ENCODE measurements around the gene KIF21B. TPM values are rescaled to one million over a fixed set of nuclear protein-coding genes. Genes with fewer than 3 reads are reported as not detected.
"Not testable (repeated sequence)": the region's sequence is repeated elsewhere in the genome, so short reads cannot be mapped to it uniquely, and the experiment has no call there.

KIF21B gene
- total and polyA plus RNA-seq, 2 experiments from 2014 or later: 0.03 TPM; not detected in 1

DNA sequence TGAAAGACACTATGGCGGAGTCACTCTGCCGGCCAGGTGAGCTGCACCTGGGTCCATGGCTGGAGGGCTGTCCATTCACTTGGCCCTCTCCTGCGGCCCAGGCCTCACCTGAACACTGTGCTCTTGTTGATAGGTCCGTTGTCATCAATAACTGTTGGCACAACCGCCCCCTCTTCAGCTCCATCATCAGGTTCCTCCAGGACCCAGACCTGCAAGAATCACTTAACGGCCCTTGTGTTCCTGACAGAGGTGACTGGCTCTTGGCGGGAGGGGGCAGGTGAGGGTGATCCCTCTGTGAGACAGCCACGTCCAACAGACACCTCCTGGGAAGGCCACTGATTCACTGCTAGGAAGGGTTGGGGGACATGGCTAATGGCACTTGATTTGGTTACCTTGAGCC, 73.9 kb downstream of the KIF21B start:
- no peaks in the 10 kb centered on the region for H3K36me3 ChIP-seq (ENCODE audit: low read depth)
- H3K9me3 ChIP-seq (ENCODE audit: low read depth): no peaks in the 10 kb centered on the region
- peaks cover 19% of the 10 kb centered on the region for H3K27me3 ChIP-seq (replicated peaks; ENCODE audit: insufficient read depth)
- H4K20me1 ChIP-seq (ENCODE audit: insufficient read depth): no peaks in the 10 kb centered on the region
- 66 to 70% methylated on average over 8 of the region's 8 CpGs for WGBS, 2 experiments (ENCODE audit: low coverage in 1 of 2, low lambda C conversion rate in 2 of 2, missing lambda C conversion rate in 2 of 2)
- no peaks in the 10 kb centered on the region for H3K79me2 ChIP-seq (ENCODE audit: insufficient read depth)
- H3K9me2 ChIP-seq (ENCODE audit: insufficient read depth): no peaks in the 10 kb centered on the region
- no peak overlapping the region for H3K4me2 ChIP-seq (ENCODE audit: unreplicated experiment)
- in situ Hi-C loops (cut with MboI): no loop called here
- H2AFZ ChIP-seq: no peak overlapping the region
- no peak overlapping the region for H3K4me3 ChIP-seq
- H3K27ac ChIP-seq: no peak overlapping the region
- TF ChIP-seq EZH2phosphoT487 (IDR thresholded peaks at IDR 0.05; ENCODE audit: insufficient read depth, low read depth): no peak
- no peak for TF ChIP-seq EZH2 (IDR thresholded peaks at IDR 0.05; ENCODE audit: insufficient read depth, poor library complexity, severe bottlenecking)
- H3K4me1 ChIP-seq (ENCODE audit: insufficient read depth): no peaks in the 10 kb centered on the region
- peaks cover 5% of the 10 kb centered on the region; the same call in 1 of the 2 replicates for H3F3A ChIP-seq (ENCODE audit: insufficient read depth)
- DNase-seq: no peak
- H3K9ac ChIP-seq: no peak overlapping the region

DNA sequence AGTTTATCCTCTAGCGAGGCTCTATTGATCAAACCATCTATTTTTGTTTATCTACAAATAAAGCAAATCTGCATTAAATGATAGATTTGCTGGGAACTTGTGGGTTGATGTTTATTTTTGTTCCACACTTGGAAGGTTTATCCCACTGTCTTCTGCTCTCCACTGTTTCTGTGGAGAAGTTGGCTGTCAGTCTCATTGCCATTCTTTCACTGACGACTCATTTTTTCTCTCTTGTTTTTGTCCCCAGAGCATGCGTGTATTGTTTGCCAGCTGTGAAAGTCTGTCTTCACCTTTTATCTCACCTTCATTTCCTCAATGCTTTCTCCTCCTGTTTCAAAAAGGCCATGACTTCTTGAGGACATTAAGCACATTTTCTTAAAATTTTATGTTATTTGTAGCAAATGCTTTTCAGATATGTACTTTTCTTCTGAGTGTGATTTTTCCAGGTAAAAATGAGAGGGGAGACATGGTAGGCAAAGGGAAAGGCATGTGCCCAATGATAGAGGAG, 76.4 kb downstream of the KIF21B start:
- no peaks in the 10 kb centered on the region for H3K4me1 ChIP-seq (ENCODE audit: insufficient read depth)
- H3K9me3 ChIP-seq (ENCODE audit: low read depth): no peaks in the 10 kb centered on the region
- H2AFZ ChIP-seq: no peak overlapping the region
- WGBS, 2 experiments (ENCODE audit: low coverage in 1 of 2, low lambda C conversion rate in 2 of 2, missing lambda C conversion rate in 2 of 2): 68 to 73% methylated on average over 3 of the region's 3 CpGs
- no peak for DNase-seq
- H3K4me2 ChIP-seq (ENCODE audit: unreplicated experiment): no peak overlapping the region
- in situ Hi-C loops (cut with MboI): no loop called here
- no peak overlapping the region for H3K9ac ChIP-seq
- TF ChIP-seq EZH2 (IDR thresholded peaks at IDR 0.05; ENCODE audit: insufficient read depth, poor library complexity, severe bottlenecking) (no peak), EZH2phosphoT487 (IDR thresholded peaks at IDR 0.05; ENCODE audit: insufficient read depth, low read depth) (no peak)
- no peaks in the 10 kb centered on the region for H3K79me2 ChIP-seq (ENCODE audit: insufficient read depth)
- no peaks in the 10 kb centered on the region for H3K36me3 ChIP-seq (ENCODE audit: low read depth)
- peaks cover 39% of the 10 kb centered on the region for H3K27me3 ChIP-seq (replicated peaks; ENCODE audit: insufficient read depth)
- H3K27ac ChIP-seq: no peak overlapping the region
- H3K4me3 ChIP-seq: no peak overlapping the region
- H3K9me2 ChIP-seq (ENCODE audit: insufficient read depth): no peaks in the 10 kb centered on the region
- H3F3A ChIP-seq (ENCODE audit: insufficient read depth): peaks cover 5% of the 10 kb centered on the region; the same call in 1 of the 2 replicates
- H4K20me1 ChIP-seq (ENCODE audit: insufficient read depth): no peaks in the 10 kb centered on the region

DNA sequence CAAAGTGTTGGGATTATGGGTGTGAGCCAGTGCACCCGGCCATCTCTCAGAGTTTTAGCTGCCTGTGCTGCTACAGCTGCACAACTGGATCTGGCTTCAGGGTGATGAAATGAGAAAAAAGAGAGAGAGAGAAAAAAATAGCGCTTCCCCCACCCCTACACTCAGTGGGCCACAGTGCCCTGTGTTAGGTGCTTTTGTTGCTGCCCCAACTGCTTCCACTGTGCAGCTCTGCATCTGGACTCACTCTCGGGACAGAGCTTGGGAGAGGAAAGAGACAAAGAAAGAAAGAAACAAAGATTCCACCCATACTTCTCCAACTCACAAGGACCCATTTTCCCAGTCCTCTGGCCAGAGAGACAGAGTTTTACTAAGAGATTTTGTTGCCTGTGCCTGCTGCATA, 78.4 kb downstream of the KIF21B start:
- H3K4me2 ChIP-seq (ENCODE audit: unreplicated experiment): no peak overlapping the region
- no peaks in the 10 kb centered on the region for H3F3A ChIP-seq (ENCODE audit: insufficient read depth)
- no peaks in the 10 kb centered on the region for H3K79me2 ChIP-seq (ENCODE audit: insufficient read depth)
- H3K27me3 ChIP-seq (replicated peaks; ENCODE audit: insufficient read depth): peaks cover 45% of the 10 kb centered on the region
- no peak for TF ChIP-seq EZH2 (IDR thresholded peaks at IDR 0.05; ENCODE audit: insufficient read depth, poor library complexity, severe bottlenecking)
- no peak for TF ChIP-seq EZH2phosphoT487 (IDR thresholded peaks at IDR 0.05; ENCODE audit: insufficient read depth, low read depth)
- no peaks in the 10 kb centered on the region for H3K9me2 ChIP-seq (ENCODE audit: insufficient read depth)
- no peak overlapping the region for H3K27ac ChIP-seq
- in situ Hi-C loops (cut with MboI): no loop called here
- H3K4me1 ChIP-seq (ENCODE audit: insufficient read depth): no peaks in the 10 kb centered on the region
- H3K36me3 ChIP-seq (ENCODE audit: low read depth): no peaks in the 10 kb centered on the region
- DNase-seq: no peak
- 31 to 48% methylated on average over 3 of the region's 3 CpGs for WGBS, 2 experiments (ENCODE audit: low coverage in 1 of 2, low lambda C conversion rate in 2 of 2, missing lambda C conversion rate in 2 of 2)
- H4K20me1 ChIP-seq (ENCODE audit: insufficient read depth): no peaks in the 10 kb centered on the region
- no peak overlapping the region for H3K4me3 ChIP-seq
- no peak overlapping the region for H3K9ac ChIP-seq
- no peaks in the 10 kb centered on the region for H3K9me3 ChIP-seq (ENCODE audit: low read depth)
- H2AFZ ChIP-seq: no peak overlapping the region

DNA sequence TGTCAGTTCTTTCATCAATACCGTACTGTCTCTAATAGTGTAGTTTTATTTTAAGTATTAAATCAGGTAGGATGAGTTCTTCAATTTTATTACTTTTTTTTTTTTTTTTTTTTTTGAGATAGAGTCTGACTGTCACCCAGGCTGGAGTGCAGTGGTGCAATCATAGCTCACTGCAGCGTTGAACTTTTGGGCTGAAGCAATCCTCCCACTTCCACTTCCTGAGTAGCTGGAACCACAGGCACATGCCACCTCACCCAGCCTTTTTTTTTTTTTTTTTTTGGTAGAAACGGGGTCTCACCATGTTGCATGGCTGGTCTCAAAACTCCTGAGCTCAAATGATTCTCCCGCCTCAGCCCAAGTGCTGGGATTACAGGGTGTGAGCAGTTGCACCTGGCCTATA, 84.6 kb downstream of the KIF21B start:
- Histone ChIP-seq H3K79me2 (ENCODE audit: insufficient read depth) (no peaks in the 10 kb centered on the region), H3K9me3 (ENCODE audit: low read depth) (no peaks in the 10 kb centered on the region), H3K27ac (no peak overlapping the region), H3K4me3 (no peak overlapping the region), H3K4me1 (ENCODE audit: insufficient read depth) (no peaks in the 10 kb centered on the region), H3K4me2 (ENCODE audit: unreplicated experiment) (no peak overlapping the region), H3K27me3 (replicated peaks; ENCODE audit: insufficient read depth) (peaks cover 27% of the 10 kb centered on the region), H3K36me3 (ENCODE audit: low read depth) (no peaks in the 10 kb centered on the region), H3K9ac (no peak overlapping the region), H4K20me1 (ENCODE audit: insufficient read depth) (no peaks in the 10 kb centered on the region), H3F3A (ENCODE audit: insufficient read depth) (no peaks in the 10 kb centered on the region), H3K9me2 (ENCODE audit: insufficient read depth) (no peaks in the 10 kb centered on the region), H2AFZ (no peak overlapping the region)
- WGBS, 2 experiments (ENCODE audit: low coverage in 1 of 2, low lambda C conversion rate in 2 of 2, missing lambda C conversion rate in 2 of 2): 38 to 41% methylated on average over 4 of the region's 4 CpGs
- in situ Hi-C loops (cut with MboI): no loop called here
- TF ChIP-seq EZH2 (IDR thresholded peaks at IDR 0.05; ENCODE audit: insufficient read depth, poor library complexity, severe bottlenecking) (no peak), EZH2phosphoT487 (IDR thresholded peaks at IDR 0.05; ENCODE audit: insufficient read depth, low read depth) (no peak)
- DNase-seq: peak; percentile 14

DNA sequence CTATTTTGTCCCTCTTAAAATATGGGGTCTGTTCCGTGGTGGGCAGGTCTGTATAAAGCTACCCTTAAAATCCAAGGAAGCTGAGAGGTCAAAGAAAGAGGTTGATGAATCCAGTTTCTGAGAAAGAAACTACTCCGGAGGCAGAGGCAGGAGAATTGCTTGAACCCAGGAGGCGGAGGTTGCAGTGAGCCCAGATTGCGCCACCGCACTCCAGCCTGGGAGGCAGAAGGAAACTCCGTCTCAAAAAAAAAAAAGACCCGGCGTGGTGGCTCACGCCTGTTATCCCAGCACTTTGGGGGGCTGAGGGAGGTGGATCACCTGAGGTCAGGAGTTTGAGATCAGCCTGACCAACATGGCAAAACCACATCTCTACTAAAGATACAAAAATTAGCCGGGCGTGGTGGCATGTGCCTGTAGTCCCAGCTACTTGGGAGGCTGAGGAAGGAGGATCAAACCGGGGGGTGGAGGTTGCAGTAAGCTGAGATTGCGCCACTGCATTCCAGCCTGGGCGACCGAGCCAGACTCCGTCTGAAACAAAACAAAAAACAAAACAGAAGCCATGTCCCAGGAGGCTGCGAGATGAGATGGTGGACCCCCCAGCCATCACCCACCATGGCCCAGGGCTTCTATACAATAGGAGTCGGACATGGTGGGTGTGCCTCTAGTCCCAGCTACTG, 88.1 kb downstream of the KIF21B start:
- H3K9me2 ChIP-seq (ENCODE audit: insufficient read depth); H3K9ac ChIP-seq; H3K79me2 ChIP-seq (ENCODE audit: insufficient read depth); H3K4me1 ChIP-seq (ENCODE audit: insufficient read depth); H3K27ac ChIP-seq; H2AFZ ChIP-seq; DNase-seq; in situ Hi-C loops (cut with MboI); H3K36me3 ChIP-seq (ENCODE audit: low read depth); H3K9me3 ChIP-seq (ENCODE audit: low read depth); H3K4me3 ChIP-seq; H3K4me2 ChIP-seq (ENCODE audit: unreplicated experiment); H3F3A ChIP-seq (ENCODE audit: insufficient read depth); H4K20me1 ChIP-seq (ENCODE audit: insufficient read depth): not testable (repeated sequence)
- peaks cover 40% of the 10 kb centered on the region for H3K27me3 ChIP-seq (replicated peaks; ENCODE audit: insufficient read depth)
- WGBS, 2 experiments (ENCODE audit: low coverage in 1 of 2, low lambda C conversion rate in 2 of 2, missing lambda C conversion rate in 2 of 2): 78 to 85% methylated on average over 18 of the region's 18 CpGs

Data from GM23248 (cell line).